Measurements from ENCODE around the gene ARHGAP31.

GRCh38 chr3:119322021-119322834 is 28.0 kb downstream of the ARHGAP31 start:
- no peak for TF ChIP-seq EZH2 (IDR thresholded peaks at IDR 0.05; ENCODE audit: insufficient read depth, poor library complexity, severe bottlenecking)
- no peak for TF ChIP-seq EZH2phosphoT487 (IDR thresholded peaks at IDR 0.05; ENCODE audit: insufficient read depth, low read depth)

Measured in GM23248 (cell line).